ENCODE measurements around the gene PAPPA. TPM values are rescaled to one million over a fixed set of nuclear protein-coding genes. Genes with fewer than 3 reads are reported as not detected.

The PAPPA gene
- total RNA-seq, 1 donor from 2014 or later: 2.5 TPM

- peak; percentile 100 for DNase-seq (ENCODE audit: low read depth)
These were observed 263.9 kb downstream of the PAPPA start for GRCh38 chr9:116417464-116417863.

DNA sequence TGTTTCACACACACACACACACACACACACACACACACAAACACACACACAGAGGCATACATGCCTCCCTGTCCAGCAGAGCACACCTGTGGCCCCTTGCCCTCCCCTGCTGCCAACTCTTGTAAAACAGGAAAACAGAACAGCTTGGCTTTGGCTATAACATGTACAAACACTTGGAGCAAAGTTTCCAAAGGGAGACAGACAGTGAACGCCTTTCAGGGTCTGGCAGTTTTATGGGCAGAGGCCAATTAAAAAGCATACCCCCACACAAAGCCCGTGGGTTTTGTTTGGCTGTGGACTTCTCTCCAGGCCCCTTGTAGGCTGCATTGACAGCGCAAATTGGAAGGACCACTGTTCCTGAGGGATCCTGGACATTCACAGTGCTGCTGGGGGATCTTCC lies 265.6 kb downstream of the PAPPA start:
- no peak for DNase-seq (ENCODE audit: low read depth)

- DNase-seq (ENCODE audit: low read depth): peak; percentile 81
These were observed 267.5 kb downstream of the PAPPA start for GRCh38 chr9:116420993-116421538.

GRCh38 chr9:116422119-116422979 lies 268.8 kb downstream of the PAPPA start:
- no peak for DNase-seq (ENCODE audit: low read depth)

GRCh38 chr9:116423149-116423548 lies 269.6 kb downstream of the PAPPA start:
- DNase-seq (ENCODE audit: low read depth): no peak

- no peak for DNase-seq (ENCODE audit: low read depth)
These were observed 271.7 kb downstream of the PAPPA start for GRCh38 chr9:116425244-116425643.

DNA sequence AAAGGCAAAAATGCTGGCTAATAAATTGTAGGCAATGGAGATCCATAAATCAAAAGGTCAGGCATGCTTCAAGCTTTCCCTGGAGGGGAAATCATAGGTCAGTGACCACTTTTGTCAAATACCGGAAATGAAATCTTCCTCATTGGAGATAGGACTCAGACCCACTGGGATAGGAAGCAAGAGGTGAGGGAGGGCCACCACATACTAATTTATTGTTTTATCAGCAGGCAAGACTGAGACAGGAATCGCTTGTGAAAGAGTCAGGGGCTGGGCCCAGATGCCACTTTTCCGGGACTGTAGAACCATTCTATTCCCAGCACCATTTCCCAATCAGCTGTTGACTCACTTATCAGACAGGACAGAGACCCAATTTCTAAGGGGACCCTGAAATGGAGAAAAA lies 277.3 kb downstream of the PAPPA start:
- DNase-seq (ENCODE audit: low read depth): no peak

DNA sequence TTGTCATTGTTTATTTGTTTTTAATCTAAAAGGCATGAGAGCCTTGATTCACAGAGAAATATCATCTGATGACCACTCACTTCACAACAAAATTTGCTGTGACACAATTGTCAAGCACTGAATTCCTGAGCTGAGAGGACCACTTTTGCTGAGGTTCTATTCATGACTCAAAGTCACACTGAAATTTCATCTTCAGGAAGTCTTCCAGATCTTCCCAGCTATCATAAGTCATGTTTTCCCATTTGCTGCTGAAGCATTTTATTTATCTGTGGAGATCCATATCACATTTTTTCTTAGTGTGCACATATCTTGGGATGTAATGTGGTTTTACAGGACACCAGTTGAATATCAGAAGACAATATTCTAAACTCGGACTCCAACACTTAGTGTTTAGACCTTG lies 278.5 kb downstream of the PAPPA start:
- no peak for DNase-seq (ENCODE audit: low read depth)

GRCh38 chr9:116434314-116434713 lies 280.7 kb downstream of the PAPPA start:
- DNase-seq (ENCODE audit: low read depth): no peak

DNA sequence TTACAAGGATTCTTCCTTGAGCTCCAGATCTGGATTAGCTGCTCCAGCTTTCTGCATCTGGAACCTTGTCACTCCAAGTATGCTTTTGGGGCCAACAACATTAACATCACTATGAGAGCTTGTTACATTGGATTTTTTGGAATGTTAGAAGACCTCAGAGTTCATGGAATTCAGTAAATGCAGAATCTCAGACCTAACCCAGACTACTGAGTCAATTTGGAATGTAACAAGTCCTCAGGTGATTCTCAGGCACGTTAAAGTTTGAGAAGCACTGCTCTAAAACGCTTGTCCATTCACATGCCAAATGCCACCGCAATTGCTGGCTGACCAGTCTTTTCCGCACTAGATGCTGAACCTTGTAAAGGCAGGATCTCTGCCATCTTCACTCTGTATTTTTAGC lies 282.1 kb downstream of the PAPPA start:
- no peak for DNase-seq (ENCODE audit: low read depth)

- no peak for DNase-seq (ENCODE audit: low read depth)
These were observed 282.5 kb downstream of the PAPPA start for GRCh38 chr9:116436121-116436520.

- no peak for DNase-seq (ENCODE audit: low read depth)
These were observed 284.1 kb downstream of the PAPPA start for GRCh38 chr9:116437411-116438370.

DNA sequence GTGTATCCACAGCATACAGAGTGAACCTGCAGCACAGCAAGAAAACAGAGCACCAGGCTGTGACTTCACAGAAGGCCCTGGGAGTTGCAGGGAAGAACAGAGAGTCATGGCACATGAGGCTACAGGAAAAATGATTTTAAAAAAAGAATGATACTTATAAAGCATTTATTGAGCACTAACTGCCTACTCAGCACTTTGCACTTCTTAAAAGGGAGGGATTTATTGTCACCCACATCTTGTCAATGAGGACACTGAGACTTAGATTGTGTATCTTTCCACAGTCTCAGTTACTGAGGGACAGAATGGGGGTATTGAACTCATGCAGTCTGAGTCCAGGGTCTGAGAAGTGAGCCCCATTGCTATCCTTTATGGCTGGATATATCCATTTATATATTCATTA lies 288.9 kb downstream of the PAPPA start:
- no peak for DNase-seq (ENCODE audit: low read depth)

DNA sequence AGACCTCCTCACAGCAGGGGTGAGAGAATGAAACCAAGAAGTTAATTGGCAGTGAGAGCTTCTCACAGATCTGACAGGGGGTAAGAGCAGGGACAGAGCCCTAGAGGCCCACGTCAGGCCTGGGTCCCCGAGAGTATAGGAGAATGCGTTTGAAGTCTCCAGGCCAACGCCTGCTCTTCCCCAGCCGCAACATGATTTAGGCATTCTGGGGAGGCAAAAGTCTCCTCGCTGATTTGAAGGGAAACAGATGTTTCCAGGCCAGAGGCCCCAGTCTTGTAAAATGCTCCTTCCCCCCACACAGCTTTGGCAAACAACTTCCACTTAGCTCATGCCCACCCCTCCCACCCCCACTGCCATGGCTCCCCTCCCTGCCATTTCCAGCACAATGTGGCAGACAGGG lies 294.3 kb downstream of the PAPPA start:
- no peak for DNase-seq (ENCODE audit: low read depth)

- no peak for DNase-seq (ENCODE audit: low read depth)
These were observed 294.8 kb downstream of the PAPPA start for GRCh38 chr9:116448431-116448830.

DNA sequence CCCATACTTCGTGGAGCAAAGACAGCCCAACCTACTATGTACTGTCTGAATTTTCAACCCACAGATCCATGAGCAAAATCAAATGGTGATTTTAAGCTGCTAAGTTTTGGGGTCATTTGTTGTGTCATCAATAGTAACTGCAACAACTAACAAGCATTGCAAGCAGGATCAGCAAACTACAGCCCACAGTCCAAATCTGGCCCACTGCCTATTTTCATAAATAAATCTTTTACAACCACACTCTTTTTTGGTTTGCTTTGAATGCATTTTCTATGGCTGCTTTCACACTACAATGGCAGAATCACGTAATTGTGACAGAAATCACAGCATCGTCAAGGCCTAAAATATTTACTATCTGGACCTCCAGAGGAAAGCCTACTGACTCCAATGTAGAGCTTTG lies 296.4 kb downstream of the PAPPA start:
- DNase-seq (ENCODE audit: low read depth): no peak

DNA sequence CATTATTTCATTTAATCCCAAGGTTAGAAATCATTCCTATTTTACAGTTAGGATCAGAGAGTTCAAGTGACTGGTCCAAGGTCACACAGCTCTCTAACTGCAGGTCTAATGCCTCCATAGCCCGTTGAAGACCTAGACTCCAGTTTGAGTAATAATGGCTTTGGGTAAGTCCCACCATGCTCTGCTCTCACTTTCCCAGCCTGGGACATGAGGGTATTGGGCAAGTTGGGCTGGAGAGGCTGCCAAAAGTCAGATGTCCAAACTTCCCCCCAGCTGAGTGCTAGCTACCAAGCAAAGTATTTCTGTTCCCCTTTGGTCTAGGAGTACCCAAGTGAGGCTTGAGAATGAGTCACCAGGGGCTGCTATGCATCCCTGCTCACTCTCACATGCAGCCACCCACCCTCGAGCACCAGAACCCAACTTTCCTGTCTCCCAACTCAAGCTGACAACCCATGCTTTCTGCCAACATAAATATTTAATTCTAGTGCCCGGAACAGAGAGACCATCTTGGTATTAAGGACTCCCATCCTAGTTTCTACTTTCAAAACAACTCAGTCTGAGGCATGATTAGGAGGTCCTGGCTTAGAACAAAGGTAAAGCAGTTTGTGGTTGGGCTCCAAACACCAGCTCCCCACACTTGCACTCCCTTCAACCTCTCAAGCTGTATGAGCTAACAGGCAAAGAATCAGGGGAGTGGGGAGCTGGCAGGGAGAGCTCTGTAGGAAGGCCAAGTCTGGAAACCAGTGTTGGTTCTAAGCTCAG lies 297.0 kb downstream of the PAPPA start:
- DNase-seq (ENCODE audit: low read depth): peak; percentile 98

DNA sequence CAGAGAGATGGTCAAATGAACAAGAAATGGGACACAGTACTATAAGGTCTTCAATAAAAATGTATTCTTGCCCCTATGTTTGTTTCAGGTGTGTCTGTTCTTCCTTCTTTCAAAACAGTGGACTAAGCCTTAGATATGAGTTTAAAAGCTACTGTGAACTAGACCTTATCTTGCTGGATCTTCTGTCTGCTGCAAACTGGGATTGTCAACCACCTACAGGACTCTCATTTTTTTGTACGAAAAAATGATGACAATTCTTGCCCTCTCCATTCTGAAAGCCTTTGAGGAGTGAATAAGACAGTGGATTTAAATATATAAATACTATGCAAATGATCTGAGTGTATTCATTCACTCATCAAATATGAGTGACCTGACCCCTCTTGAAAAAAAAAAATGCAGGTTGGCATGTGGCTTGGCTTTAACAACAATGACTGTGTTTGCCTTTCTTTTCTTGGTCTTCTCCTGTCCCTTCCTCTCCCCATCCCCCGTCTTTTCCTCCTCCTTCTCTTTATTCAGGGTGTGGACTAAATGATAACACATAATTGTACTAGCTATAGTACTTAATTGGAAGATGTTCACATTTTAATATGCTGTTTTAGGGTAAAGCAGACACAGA lies 298.0 kb downstream of the PAPPA start:
- peak; percentile 48 for DNase-seq (ENCODE audit: low read depth)
